GM12874 (cell line): ENCODE measurements around the gene E2F1.

ENCODE experiments used
- TF ChIP-seq, protein P1 (sequence below): IDR thresholded peaks from 2 replicates; pipeline ENCODE4 v1.5.1; 2011; ENCODE audit warnings: low read depth, mild to moderate bottlenecking, control low read depth, low read length, moderate library complexity; ENCODE audit not compliant: insufficient read depth

The E2F1 gene

DNA sequence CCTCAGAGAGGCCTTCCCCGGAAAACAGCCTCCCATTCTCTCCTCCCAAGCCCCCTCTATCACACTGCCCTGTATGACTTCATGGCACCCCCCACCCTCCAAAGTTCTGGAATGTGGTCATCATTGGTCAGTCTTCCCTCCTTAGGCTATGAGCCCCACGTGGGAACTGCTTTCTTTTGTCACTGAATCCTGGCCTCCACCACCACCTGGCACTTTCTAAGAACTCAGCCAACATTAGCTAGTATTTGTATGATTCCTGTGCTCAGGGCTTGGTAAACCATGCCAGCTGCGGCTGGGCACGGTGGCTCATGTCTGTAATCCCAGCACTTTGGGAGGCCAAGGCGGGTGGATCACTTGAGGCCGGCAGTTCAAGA, 8.4 kb upstream of the E2F1 start:
- TF ChIP-seq, protein P1, sequence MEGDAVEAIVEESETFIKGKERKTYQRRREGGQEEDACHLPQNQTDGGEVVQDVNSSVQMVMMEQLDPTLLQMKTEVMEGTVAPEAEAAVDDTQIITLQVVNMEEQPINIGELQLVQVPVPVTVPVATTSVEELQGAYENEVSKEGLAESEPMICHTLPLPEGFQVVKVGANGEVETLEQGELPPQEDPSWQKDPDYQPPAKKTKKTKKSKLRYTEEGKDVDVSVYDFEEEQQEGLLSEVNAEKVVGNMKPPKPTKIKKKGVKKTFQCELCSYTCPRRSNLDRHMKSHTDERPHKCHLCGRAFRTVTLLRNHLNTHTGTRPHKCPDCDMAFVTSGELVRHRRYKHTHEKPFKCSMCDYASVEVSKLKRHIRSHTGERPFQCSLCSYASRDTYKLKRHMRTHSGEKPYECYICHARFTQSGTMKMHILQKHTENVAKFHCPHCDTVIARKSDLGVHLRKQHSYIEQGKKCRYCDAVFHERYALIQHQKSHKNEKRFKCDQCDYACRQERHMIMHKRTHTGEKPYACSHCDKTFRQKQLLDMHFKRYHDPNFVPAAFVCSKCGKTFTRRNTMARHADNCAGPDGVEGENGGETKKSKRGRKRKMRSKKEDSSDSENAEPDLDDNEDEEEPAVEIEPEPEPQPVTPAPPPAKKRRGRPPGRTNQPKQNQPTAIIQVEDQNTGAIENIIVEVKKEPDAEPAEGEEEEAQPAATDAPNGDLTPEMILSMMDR, result no peak

DNA sequence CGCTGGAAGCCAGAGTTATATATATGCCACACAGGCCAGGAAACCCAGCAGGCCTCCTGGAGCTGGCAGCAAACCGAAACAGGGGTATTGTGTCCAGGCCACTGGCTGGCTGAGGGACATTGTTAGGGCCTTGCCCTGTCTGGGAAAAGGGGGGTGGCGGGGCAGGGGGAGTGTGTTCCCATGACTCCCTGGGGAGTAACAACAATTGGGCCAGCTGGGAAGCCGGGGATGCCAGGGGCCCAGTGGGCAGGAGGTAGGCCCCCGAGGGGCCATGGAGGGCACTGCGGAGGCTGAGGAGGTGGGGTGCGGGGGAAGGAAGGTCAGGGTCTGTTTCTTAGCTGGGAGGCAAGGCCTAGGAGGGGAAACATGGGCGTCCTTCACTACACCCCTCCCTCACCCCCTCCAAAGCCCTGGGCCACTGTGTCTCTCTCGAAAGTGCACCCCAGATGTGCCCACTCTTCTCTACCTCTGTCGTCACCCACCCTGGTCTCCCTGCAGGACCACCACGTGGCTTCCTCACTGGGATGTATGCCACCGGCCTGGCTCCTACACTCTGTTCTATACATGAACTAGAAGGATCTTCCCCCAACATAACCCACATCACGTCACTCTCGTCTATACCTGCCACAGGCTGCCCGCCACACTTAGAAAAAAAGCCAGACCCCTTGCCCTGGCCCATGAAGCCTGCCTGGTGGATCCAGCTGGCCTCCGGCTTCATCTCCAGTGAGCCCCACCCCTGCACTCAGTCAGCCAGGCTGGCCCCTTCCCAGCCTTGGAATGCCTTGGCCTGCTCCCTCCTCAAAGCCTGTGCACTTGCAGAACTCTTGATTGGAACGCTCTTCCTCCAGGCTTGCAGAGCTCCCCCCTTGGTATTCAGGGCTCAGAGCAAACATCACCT, 7.8 kb upstream of the E2F1 start:
- TF ChIP-seq, protein P1, result no peak

DNA sequence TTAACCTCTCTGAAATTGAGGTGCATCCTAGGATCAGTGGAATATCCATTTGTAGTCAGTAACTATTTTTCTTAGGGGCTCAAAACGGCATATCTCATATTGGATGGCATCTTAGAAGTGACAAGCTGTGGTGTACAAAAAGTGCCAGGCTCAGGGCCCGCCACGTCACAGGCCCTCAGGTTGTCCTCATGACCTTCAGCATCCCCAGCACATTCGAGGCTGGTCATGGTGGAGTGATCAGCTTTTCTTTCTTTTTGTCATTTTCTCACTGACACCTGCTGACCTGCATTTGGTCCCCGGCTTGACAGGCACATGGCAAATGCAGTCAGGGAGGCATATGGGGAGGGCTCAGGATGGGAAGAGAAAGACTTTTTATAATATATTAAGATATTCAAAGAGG, 7.1 kb upstream of the E2F1 start:
- TF ChIP-seq, protein P1, result no peak

DNA sequence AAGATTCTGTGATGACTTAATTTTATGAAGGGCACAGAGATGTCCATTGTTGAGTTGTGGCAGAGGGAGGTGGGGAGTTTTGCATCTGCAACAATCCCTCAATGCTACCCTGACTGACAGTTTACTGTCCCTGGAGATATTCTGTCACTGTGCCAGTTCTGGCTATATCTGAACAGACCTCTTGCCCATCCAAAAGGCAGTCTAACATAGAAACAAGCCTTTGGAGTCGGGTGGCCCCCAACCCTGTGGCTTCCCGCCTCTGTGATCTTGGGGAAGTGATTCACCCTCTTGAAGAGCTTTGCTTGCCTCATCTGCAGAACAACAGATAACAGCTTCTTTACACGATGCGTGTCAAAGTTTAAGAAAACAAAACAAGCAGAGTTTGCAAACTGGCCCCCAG, 3.8 kb upstream of the E2F1 start:
- TF ChIP-seq, protein P1, result no peak

DNA sequence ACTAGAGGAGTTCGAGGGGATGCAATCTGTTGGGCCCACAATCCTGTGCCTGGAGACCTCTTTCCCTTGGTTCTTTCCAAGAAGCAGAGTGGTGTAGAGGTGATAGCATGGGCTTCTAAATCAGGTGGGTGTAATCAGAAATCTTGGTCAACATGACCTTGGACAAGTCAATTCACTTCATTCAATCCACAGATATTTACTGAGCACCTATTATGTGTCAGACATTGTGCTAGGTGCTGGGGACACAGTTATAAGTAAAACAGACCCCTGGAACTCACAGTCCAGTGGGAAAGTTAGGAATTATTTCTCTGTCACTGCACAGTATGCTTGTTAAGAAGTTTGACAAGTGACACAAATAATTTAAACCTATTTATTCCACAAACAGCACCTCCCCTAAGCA, 3.3 kb upstream of the E2F1 start:
- TF ChIP-seq, protein P1, result no peak

DNA sequence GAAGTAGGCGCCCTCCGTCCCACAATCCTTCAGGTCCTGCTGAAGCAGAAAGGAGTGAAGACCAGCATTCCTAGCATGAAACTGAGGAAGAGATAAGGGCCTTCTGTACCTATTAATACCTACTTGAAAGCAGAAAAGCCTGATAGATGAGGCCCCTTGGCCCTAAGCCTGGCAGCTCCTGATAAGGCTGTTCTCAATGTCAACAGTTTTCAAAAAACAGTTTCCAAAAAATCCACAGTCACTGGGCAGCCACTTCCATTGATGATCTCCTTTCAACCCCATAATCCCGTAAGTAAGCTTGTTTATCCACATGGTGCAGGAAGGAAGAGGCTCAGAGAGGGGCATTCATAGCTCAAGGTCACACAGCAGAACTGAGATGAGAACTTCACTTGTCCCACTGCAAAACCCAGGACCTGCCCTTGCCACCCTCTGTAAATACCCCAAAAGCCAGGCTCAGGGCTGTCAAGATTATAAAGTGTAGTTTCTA, 2.8 kb upstream of the E2F1 start:
- TF ChIP-seq, protein P1, result no peak

DNA sequence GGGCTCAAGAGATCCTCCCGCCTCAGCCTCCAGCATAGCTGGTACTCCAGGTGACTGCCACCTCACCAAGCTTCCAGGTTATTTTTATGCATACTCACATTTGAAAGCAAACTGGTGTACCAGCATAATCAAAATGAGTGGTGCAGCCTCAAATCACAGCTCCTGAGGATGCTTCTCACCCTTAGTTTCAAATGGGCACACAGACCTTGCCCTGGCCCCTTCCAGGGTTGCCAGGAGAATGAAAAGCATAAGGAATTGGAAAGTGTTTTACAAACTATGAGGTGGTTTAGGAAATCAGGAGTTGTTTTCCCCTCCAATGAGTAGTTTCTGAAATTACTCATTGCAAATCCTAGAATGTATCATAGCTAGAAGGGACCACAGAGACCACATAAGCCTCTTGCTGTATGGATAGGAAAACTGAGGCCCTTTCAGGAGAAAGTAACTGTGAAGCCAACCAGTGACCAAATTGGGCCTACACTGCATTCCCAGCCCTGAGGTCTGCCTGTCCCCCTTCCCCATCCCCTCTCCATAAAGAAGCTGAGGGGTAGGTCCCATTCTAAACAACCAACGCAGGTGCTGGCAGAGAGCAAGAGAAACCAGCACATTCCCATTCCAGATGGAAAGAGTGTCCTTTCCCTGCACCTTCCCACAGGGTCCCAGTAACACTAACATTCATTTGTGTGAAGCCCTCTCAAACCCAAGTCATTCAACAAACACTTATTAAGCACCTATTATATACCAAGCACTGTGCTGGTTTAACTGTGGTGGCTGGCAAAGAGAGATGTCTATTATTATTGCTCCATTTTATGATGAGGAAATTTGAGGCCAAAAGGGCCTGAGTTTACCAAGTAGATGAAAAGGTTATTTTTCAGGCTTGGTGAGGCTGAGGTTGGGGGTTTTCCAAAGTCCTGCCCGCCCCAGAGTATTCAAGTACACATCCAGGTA, 2.1 kb upstream of the E2F1 start:
- TF ChIP-seq, protein P1, result no peak
